CD4-positive, alpha-beta T cell treated with Interleukin-15 for 1 hour (primary cell): ENCODE data around the gene MRGPRF.

ENCODE experiments used
- DNase-seq: peaks from one replicate; pipeline ENCODE4 v3.0.0-alpha.2; 2020

The MRGPRF gene

DNA sequence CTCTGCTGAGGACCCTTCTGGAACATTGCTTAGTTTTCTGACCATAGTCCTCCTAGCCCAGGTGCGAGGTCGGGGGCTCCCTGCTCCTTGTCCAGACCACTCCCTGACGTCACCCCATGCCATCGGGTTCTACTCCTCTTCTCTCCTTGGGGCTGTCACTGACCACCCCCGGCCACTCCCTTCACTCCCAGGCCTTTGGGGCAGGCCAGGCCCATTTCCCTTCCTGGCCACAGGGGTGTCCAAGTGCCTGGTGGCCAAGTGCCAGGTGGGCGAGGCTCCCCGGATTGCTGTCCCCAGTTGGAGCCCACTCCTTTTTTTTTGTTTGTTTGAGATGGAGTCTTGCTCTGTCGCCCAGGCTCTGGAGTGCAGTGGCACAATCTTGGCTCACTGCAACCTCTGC, 51.8 kb downstream of the MRGPRF start:
- no peak for DNase-seq

DNA sequence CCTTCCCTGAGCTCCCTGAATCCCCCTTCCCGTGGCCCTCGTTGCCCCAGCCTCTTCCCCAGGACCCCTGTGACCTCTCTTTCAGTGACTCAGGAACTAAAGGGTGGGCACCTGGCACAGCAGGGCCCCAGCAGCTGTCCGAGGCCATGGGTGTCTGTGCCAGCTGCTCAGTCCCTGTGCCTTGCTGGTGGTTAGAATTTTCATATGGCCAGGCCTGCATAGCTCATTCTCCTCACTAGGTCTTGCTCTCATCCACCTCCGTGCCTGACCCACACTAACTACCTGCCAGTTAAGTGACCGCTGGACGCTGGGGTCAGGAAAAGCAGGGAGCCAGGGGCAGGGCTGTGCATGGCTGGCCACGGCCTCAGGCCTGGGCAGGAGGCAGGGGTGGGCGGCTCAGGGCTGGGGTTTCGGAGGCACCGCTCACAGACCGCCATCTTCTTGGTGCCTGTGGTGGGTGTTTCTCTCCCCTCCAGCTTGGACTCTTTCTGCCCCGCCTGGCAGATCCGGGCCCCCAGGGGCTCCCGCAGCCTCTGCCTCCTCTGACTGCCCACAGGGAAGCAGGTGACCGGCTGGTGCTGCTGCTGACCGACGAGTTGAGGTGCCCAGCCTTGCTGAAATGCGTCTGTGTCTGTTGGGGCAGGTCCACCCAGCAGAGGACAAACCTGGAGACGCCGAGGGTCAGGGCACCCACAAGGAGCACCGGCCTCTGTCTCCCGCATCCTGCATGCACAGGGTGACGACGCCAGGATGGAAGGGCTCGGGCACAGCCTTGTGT, 52.6 kb downstream of the MRGPRF start:
- DNase-seq, result peak; percentile 9

DNA sequence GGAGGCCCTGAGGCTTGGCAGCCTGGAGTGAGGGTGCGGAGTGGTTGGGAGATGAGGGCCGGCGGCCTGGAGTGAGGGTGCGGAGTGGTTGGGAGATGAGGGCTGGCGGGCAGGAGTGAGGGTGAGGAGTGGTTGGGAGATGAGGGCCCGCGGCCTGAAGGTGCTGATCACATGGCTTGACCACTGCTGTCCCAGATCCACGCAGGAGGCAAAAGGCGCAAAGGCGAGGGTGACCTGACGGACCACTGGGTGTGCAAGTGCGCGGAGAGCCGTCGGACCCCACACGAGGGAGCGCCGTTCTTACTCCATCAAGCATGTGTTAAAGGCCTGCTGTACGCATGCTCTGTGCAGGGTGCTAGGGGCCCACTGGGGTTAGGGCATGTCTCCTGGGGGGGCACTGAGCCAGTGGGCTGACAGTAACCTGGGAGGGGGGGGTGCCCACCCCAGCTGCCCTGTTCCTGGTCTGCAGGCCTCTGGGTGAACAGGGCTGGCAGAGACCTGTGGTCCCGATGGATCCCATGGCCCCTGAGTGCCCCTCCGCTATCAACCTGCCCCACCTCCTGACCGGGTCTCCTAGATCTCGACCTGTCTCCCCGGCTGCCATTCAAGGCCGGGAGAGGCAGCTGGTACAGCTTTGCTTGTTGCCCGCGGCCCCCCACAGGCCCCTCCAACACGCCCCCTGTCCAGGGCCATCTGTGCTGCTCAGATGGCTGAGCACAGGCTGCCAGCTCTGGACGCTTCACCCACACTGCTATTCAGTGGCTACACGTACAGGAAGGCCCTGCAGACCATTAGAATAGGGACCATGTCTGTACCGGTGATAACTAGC, 53.4 kb downstream of the MRGPRF start:
- peak; percentile 12 for DNase-seq

DNA sequence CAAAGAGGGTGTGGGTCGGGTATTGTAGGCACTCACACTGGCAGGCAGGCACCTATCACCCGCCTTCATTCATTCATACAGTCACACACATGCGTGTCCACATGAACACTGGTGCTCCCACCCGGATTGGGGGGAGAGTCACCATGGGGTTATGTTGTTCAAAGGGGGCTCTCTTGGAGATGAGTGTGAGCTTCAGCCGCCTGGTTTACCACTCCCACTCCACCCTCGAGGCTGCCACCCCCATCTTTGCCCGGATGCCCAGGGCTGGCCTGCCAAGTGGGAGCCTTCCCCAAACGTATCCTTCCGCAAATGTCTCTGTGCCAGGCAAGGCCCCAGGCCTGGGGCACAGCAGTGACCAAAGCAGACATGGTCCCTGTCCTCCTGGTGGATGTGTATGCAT, 54.8 kb downstream of the MRGPRF start:
- DNase-seq, result no peak

DNA sequence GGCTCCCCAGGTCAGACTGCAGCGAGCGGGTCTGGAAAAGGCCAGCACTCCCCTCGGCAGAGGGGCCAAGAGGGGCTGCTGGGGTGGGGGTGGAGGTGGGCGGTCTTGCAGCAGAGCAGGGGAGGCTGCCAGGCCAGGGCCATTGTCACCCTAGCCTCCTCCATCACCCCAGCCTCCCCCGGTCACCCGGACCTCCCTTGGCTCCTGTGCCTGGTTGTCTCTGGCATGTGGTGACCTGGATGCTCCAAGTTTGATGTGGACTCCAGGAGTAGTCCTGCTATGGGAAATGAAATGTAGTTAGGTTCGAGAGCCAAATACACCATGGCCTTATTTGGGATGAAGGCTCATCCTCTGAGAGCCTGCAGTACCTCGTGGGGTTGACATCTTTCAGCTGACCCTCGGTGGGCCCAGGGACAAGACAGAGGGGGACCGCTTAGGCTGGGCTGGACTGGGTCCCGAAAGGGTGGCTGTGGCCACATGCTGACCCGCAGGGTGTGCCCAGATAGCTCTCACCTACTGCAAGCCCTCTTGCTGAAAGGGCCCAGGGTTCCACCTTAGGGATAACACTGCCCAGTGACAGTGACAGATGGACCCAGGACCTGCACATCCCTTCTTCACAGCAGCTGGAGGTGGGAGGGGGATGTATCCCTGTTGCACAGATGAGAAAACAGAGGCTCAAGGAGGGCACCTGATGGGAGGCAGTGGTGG, 56.3 kb downstream of the MRGPRF start:
- DNase-seq, result no peak

DNA sequence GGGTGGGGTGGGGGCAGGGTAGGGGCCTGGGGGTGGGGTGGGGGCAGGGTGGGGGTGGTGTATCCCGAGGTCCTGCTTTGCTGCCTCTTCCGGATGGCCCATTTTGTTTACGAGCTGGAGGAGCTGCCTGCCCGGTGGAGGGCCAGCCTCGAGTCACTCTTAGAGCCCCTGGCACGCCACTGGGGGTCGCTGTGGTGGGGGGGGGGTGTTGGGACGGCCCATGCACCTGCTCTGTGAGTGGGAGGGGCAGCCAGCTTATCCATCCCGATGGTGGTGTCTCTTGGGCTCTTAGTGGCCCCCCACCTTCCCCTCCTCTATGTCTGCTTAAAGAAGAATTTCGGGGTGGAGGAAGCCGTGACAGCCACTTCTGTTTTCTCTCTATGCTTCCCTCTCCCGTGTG, 56.9 kb downstream of the MRGPRF start:
- DNase-seq, result peak; percentile 33

DNA sequence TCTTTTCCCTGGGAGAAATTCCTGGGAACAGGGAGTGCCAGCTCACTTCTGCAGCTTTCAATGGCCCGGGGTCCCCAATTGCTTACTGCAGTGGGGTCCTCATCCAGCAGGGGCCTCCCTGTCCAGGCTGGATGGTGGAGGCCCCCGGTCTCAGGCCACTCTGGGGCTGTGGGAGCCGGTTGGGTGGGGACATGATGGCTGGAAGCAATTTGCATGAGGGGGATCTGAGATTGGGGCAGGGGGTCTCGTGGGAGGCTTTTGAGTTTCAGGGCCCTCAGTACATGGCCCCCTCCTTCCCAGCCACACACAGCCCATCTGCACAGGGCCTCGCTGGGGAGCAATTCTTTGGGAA, 57.5 kb downstream of the MRGPRF start:
- DNase-seq, result no peak

DNA sequence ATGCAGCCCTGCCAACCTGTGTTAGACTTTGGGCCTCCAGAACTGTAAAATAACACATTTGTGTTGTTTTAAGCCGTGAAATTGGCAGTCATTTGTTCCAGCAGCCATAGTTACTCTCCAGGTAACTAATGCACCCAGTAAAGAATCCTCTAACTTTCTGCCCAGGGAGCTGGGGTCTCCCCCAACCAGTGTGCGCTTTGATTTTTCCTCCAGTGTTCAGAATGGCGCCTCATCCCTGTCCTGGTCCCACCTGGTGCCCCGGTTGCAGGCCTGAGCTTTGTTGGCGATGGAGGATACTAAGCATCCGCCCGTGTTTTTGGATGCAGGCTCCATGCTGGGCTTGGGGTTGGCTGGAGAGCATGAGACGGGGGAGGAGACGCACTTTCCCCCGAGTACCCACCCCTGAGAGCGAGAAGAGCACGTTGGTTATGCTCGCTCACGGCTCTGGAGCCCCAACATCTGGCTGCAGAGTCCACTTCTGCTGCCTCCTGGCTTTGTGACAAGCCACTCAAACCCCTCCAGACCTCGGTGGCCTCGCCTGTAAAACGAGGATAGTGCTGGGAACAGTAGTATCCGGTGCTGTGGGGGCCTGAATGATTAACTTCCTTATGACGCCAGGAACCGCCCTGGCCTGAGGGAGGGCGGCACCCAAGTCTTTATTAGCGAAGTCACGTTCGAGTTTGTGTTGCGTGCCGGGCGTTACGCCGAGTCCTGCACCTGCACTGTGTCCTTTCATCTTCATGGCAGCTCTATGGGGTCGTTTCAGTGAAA, 58.0 kb downstream of the MRGPRF start:
- peak; percentile 43 for DNase-seq
